ENCODE measurements around the gene IZUMO4.

DNA sequence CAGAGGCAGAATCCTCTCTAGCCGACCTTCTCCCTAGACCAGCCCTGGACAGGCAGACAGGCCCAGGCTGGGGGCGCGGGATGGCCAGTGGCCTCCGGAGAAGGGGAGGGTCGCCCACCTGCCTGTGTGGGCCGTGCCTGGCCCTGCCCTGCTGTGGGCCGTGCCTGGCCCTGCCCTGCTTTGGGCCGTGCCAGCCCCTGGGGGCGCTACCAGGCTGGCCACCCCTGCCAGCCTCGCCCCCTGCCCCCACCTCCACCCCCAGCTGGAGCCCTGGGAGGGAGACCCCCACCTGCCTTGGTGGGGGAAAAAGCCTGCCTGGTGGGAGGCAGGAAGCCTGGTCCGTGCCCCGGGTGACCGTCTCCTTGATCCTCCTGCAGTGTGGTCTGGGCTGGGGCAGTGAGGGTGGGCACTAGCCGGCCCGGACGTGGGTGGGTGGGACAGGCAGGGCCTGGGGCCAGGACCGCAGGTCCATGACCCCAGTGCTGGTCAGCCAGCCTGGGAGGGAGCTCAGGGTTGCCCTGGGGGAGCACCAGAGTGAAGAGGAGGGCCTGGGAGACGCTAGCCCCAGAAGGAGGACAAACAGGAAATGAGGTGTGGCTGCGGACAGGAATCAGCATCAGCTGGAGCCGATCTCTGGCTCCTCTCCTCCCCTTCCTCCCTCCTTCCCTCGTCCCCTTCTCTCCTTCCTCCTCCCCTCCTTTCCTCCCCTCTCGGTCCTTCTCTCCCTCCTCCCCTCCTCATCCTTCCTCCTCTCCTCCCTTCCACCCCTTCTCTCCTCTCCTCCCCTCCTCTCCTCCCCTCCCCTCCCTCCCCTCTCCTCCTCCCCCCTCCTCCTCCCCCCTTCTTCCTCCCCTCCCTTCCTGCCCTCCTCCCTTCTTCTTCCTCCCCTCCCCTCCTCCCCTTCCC lies 40.5 kb upstream of the IZUMO4 start:
- TF ChIP-seq CTCF (IDR thresholded peaks at IDR 0.05) (no peak), POLR2A (IDR thresholded peaks at IDR 0.05) (peak in 1 of 2 donors; percentile 40)

Measured in heart left ventricle (tissue), 13 donors.